ENCODE data around the gene LYRM4. TPM values are rescaled to one million over a fixed set of nuclear protein-coding genes. Genes with fewer than 3 reads are reported as not detected.

LYRM4 gene
- total RNA-seq, 1 donor from 2014 or later = 39.0 TPM

DNA sequence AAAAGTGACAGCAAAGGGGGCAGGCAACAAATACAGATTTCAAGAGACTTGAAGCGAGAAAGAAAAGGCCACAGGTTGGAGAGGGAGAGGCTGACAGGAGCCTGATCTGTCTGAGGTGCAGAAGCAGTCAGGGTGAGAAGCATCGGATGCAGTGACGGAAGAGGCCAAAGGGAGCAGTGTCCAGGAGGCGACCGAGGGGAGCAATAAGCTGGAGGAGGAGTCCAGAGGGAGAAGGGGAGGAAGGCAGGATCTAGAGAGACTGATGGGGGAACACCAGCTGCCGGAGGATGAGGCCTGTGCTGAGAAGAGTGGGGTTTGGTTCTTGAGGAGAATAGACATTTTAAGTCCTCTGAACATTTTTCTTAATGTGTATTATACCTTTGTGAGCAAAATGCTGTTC, 24.3 kb upstream of the LYRM4 start:
- H3K4me1 Mint-ChIP-seq (ENCODE audit: unreplicated experiment) = peaks cover 8% of the 10 kb centered on the region
- H3K27ac Mint-ChIP-seq (ENCODE audit: unreplicated experiment) = no peak overlapping the region
- TF ChIP-seq, protein P1, sequence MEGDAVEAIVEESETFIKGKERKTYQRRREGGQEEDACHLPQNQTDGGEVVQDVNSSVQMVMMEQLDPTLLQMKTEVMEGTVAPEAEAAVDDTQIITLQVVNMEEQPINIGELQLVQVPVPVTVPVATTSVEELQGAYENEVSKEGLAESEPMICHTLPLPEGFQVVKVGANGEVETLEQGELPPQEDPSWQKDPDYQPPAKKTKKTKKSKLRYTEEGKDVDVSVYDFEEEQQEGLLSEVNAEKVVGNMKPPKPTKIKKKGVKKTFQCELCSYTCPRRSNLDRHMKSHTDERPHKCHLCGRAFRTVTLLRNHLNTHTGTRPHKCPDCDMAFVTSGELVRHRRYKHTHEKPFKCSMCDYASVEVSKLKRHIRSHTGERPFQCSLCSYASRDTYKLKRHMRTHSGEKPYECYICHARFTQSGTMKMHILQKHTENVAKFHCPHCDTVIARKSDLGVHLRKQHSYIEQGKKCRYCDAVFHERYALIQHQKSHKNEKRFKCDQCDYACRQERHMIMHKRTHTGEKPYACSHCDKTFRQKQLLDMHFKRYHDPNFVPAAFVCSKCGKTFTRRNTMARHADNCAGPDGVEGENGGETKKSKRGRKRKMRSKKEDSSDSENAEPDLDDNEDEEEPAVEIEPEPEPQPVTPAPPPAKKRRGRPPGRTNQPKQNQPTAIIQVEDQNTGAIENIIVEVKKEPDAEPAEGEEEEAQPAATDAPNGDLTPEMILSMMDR (IDR thresholded peaks at IDR 0.05; ENCODE audit: unreplicated experiment) = no peak
- no peaks in the 10 kb centered on the region for H3K36me3 Mint-ChIP-seq (ENCODE audit: low read depth, unreplicated experiment)
- peaks cover 3% of the 10 kb centered on the region for H3K27me3 Mint-ChIP-seq (ENCODE audit: unreplicated experiment)
- no peaks in the 10 kb centered on the region for H3K9me3 Mint-ChIP-seq (ENCODE audit: unreplicated experiment)
- H3K4me3 Mint-ChIP-seq (ENCODE audit: unreplicated experiment) = no peak overlapping the region
- DNase-seq (ENCODE audit: low spot score) = no peak

- TF ChIP-seq, protein P1 (IDR thresholded peaks at IDR 0.05; ENCODE audit: unreplicated experiment) = no peak
These were observed 21.5 kb upstream of the LYRM4 start for GRCh38 chr6:5282191-5282623.

DNA sequence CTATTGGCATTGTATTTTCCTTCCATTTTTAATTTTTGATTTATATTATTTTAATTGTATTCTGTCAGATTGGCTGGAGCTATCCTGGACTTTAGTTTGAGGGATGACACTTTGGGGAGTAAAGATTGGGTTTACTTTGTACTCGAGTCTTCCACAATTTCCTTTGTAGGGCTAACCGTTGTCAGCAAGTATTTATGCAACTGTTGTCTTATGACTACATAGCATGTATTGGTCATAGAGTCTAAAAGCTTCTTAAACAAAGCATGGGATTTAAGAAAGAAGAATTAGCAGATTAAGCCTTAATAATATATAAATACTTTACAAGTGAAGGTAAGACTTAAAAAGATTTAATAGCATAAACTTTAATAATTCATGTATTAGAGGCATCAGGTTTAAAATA, 20.2 kb upstream of the LYRM4 start:
- no peak for DNase-seq (ENCODE audit: low spot score)
- TF ChIP-seq, protein P1 (IDR thresholded peaks at IDR 0.05; ENCODE audit: unreplicated experiment) = no peak
- Mint-ChIP-seq H3K27me3 (ENCODE audit: unreplicated experiment) (peaks cover 3% of the 10 kb centered on the region), H3K9me3 (ENCODE audit: unreplicated experiment) (no peaks in the 10 kb centered on the region), H3K4me1 (ENCODE audit: unreplicated experiment) (peaks cover 6% of the 10 kb centered on the region), H3K4me3 (ENCODE audit: unreplicated experiment) (no peak overlapping the region), H3K36me3 (ENCODE audit: low read depth, unreplicated experiment) (no peaks in the 10 kb centered on the region), H3K27ac (ENCODE audit: unreplicated experiment) (no peak overlapping the region)

More at GRCh38 chr6:5282191-5282623, 21.5 kb upstream of the LYRM4 start:
- no peaks in the 10 kb centered on the region for H3K36me3 Mint-ChIP-seq (ENCODE audit: low read depth, unreplicated experiment)
- no peak overlapping the region for H3K27ac Mint-ChIP-seq (ENCODE audit: unreplicated experiment)
- no peak overlapping the region for H3K4me3 Mint-ChIP-seq (ENCODE audit: unreplicated experiment)
- DNase-seq (ENCODE audit: low spot score) = no peak
- H3K27me3 Mint-ChIP-seq (ENCODE audit: unreplicated experiment) = peaks cover 3% of the 10 kb centered on the region
- peaks cover 8% of the 10 kb centered on the region for H3K4me1 Mint-ChIP-seq (ENCODE audit: unreplicated experiment)
- H3K9me3 Mint-ChIP-seq (ENCODE audit: unreplicated experiment) = no peaks in the 10 kb centered on the region

DNA sequence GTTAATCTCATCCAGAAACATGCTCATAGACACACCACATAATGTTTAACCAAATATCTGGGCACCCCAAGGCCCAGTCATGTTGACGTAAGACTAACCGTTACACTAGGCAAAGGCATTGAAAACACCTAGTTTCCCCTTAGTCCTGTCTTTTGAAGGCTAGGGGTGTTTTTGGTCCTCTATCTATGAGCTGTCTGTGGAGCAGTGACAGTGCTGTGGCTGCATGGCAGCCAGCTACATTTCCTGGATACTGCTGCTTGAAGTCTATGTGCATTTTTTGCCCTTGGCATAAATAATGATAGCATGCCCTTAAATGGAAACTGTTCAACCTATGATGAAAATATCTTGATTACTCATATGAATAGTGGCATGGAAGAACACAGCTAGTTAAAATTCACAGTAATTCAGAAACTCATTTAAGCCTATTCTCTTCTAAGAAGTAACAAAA, 19.2 kb upstream of the LYRM4 start:
- Mint-ChIP-seq H3K9me3 (ENCODE audit: unreplicated experiment) (no peaks in the 10 kb centered on the region), H3K4me3 (ENCODE audit: unreplicated experiment) (no peak overlapping the region), H3K4me1 (ENCODE audit: unreplicated experiment) (peaks cover 8% of the 10 kb centered on the region), H3K36me3 (ENCODE audit: low read depth, unreplicated experiment) (no peaks in the 10 kb centered on the region), H3K27ac (ENCODE audit: unreplicated experiment) (no peak overlapping the region), H3K27me3 (ENCODE audit: unreplicated experiment) (peaks cover under 1% of the 10 kb centered on the region)
- TF ChIP-seq, protein P1 (IDR thresholded peaks at IDR 0.05; ENCODE audit: unreplicated experiment) = no peak
- no peak for DNase-seq (ENCODE audit: low spot score)

DNA sequence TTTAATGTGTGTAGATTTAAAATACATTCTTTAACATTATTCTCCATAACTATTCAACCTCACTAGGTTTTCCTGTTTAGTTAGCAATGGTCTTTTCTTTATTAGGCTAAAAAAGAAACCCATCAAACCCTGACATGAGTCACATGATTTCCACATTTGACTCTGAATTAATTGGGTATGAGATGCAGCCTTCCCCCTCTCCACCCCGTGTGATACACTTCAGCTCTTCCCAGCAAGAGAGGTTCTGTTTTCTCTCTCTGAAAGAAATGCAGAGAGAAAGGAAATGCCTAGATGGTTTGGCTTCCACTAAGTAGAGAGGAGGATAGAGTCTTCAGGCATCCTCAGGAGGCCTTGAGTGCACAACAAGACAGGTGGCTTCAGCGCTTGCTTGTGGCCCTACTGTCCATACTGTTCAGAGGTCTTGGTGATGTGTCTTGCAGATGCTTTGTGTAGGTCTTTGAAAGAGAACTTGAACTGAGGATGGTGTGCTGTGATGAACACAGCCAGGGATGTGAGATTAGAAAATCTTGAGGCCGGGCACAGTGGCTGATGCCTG, 17.9 kb upstream of the LYRM4 start:
- TF ChIP-seq, protein P1 (IDR thresholded peaks at IDR 0.05; ENCODE audit: unreplicated experiment) = no peak
- Mint-ChIP-seq H3K36me3 (ENCODE audit: low read depth, unreplicated experiment) (no peaks in the 10 kb centered on the region), H3K4me3 (ENCODE audit: unreplicated experiment) (no peak overlapping the region), H3K27ac (ENCODE audit: unreplicated experiment) (no peak overlapping the region), H3K9me3 (ENCODE audit: unreplicated experiment) (no peaks in the 10 kb centered on the region), H3K27me3 (ENCODE audit: unreplicated experiment) (no peaks in the 10 kb centered on the region), H3K4me1 (ENCODE audit: unreplicated experiment) (peaks cover 8% of the 10 kb centered on the region)
- no peak for DNase-seq (ENCODE audit: low spot score)
